HepG2 (cell line): ENCODE data around the gene PTMA. TPM values are rescaled to one million over a fixed set of nuclear protein-coding genes. Genes with fewer than 3 reads are reported as not detected.

Source experiments
- EHMT2 ChIP-seq: fragments of 200-600 bp; sonication (generic); IDR thresholded peaks from 2 replicates; pipeline ENCODE4 v1.7.0; 2017; ENCODE audit warnings: antibody characterized with exemption, low read depth, low read length, borderline replicate concordance
- HMGXB4 ChIP-seq, 2 experiments: sonication (generic) in 1 of 2; formaldehyde crosslinking in 1 of 2; IDR thresholded peaks; 2 replicates each; pipeline versions ENCODE4 v1.4.0 to v1.6.1; 2018 to 2020; ENCODE audit warnings: missing genetic modification reagents in 2 of 2, borderline replicate concordance in 1 of 2, low read depth in 1 of 2, mild to moderate bottlenecking in 1 of 2, missing biosample characterization in 1 of 2
- KLF12 ChIP-seq: sonication (generic); formaldehyde crosslinking; IDR thresholded peaks from 2 replicates; pipeline ENCODE4 v1.4.0; 2020; ENCODE audit warnings: missing genetic modification reagents, borderline replicate concordance
- KLF13 ChIP-seq: sonication (generic); formaldehyde crosslinking; IDR thresholded peaks from 2 replicates; pipeline ENCODE4 v1.4.0; 2020; ENCODE audit warnings: mild to moderate bottlenecking, missing genetic modification reagents
- LRRFIP1 ChIP-seq: sonication (generic); formaldehyde crosslinking; conservative IDR thresholded peaks from 2 replicates; pipeline ENCODE4 v1.4.0; 2020; ENCODE audit warnings: missing genetic modification reagents
- PRDM10 ChIP-seq: sonication (generic); formaldehyde crosslinking; IDR thresholded peaks from 2 replicates; pipeline ENCODE4 v1.4.0; 2020; ENCODE audit warnings: low read depth, missing genetic modification reagents
- STAG1 ChIP-seq: sonication (generic); formaldehyde crosslinking; IDR thresholded peaks from 2 replicates; pipeline ENCODE4 v1.4.0; 2020; ENCODE audit warnings: missing genetic modification reagents
- ZBTB40 ChIP-seq, 2 experiments: fragments of 450-650 bp in 1 of 2; sonication (generic) in 1 of 2; formaldehyde crosslinking in 1 of 2; IDR thresholded peaks; 2 replicates each; pipeline versions ENCODE4 v1.6.1 to v1.8.0; 2016 to 2022; ENCODE audit warnings: antibody characterized with exemption in 1 of 2, mild to moderate bottlenecking in 1 of 2, missing genetic modification reagents in 1 of 2
- polyA plus RNA-seq, 8 experiments: library from polyadenylated mRNA; depleted of rRNA in 3 of 8; stranded (reverse) in 7 of 8; unstranded in 1 of 8; fragments of >200 nt; fragmentation: Illumina TruSeq in 4 of 8; extraction: Trizol in 4 of 8; gene quantifications; 2 replicates each; pipeline versions ENCODE4 v1.2.1 to v1.2.3, GENCODE V29; 2011 to 2016; ENCODE audit warnings: low read depth in 4 of 8, missing spikeins in 1 of 8, mixed read lengths in 1 of 8; ENCODE audit not compliant: insufficient read depth in 1 of 8
- total RNA-seq, 5 experiments: library from RNA; depleted of rRNA; stranded (reverse); fragments of >200 nt; fragmentation: Illumina TruSeq; extraction: Trizol; gene quantifications; 2 replicates each; pipeline ENCODE4 v1.2.3, GENCODE V29; 2016; ENCODE audit warnings: low read depth in 1 of 5

PTMA gene
- total and polyA plus RNA-seq, 2 of the 13 experiments (the other 11 are each of a cell fraction or from before 2014, with no cell fraction given) = 190 to 1,086 TPM

GRCh38 chr2:231708773-231709635, 679 bp downstream of the PTMA start (continued):
- TF ChIP-seq KLF12 (CRISPR knock-in tag) = peak; percentile 49; the same call in 1 of the 2 replicates
- TF ChIP-seq PRDM10 (CRISPR knock-in tag) = no peak
- no peak for TF ChIP-seq ZBTB40 (IDR thresholded peaks at IDR 0.05)
- peak; percentile 2; the same call in 1 of the 2 replicates for TF ChIP-seq ZBTB40 (CRISPR knock-in tag; IDR thresholded peaks at IDR 0.05)
- TF ChIP-seq STAG1 (CRISPR knock-in tag) = no peak
- no peak for TF ChIP-seq EHMT2
- TF ChIP-seq HMGXB4 (CRISPR knock-in tag; IDR thresholded peaks at IDR 0.05; ENCODE audit: borderline replicate concordance in 1 of 2, low read depth in 1 of 2) = peak; percentile 10 to 25; a peak in 2 of 4 replicates
- TF ChIP-seq LRRFIP1 (CRISPR knock-in tag) = no peak
- TF ChIP-seq KLF13 = no peak
